ENCODE results near the gene STN1. TPM values are rescaled to one million over a fixed set of nuclear protein-coding genes. Genes with fewer than 3 reads are reported as not detected.

STN1 gene
- total and polyA plus RNA-seq, 2 of the 8 experiments (the other 6 are each of a cell fraction or from before 2014, with no cell fraction given): 10.1 to 12.4 TPM

DNA sequence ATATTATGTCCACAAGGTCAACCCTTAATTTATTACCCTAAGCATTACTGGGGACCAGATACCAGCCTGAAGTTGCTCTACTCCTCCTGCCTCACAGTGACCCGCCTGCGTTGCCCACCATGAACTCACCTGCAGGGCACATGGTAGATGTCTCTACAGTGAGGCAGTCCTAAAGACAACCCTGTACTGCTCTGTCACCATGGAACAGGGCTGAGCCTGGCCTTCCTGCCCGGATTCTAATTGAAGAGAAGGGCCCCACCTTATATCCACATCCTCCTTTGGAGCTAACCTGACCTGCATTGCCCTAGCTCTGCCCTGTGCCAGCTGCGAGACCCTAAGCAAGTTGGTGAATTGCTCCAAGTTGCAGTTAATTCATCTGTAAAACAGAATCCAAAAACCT, 66.7 kb downstream of the STN1 start (continued):
- no peak for TF ChIP-seq TAF7 (optimal IDR thresholded peaks at IDR 0.05; ENCODE audit: borderline replicate concordance, low read depth, low read length)
- TF ChIP-seq TAF1 (IDR thresholded peaks at IDR 0.05; ENCODE audit: low read depth, low read length): no peak
- TF ChIP-seq NANOG (IDR thresholded peaks at IDR 0.05; ENCODE audit: insufficient read depth, low read depth, low read length, poor library complexity, severe bottlenecking): no peak
- TF ChIP-seq SUZ12 (IDR thresholded peaks at IDR 0.05; ENCODE audit: low read length): no peak

Data from H1 (cell line).